Stomach (tissue), 4 donors: Measurements from ENCODE around the gene NECTIN4.

Experiments used
- POLR2A ChIP-seq, 4 donors: fragments of 450-650 bp; IDR thresholded peaks; one replicate each; pipeline ENCODE4 v1.6.1; 2016; ENCODE audit warnings: antibody characterized with exemption in 4 of 4, control low read depth in 2 of 4, mild to moderate bottlenecking in 1 of 4, moderate library complexity in 1 of 4
- POLR2AphosphoS5 ChIP-seq, 3 donors: sonication (generic); formaldehyde crosslinking; IDR thresholded peaks; one replicate each; pipeline ENCODE4 v1.6.1; 2016; ENCODE audit warnings: antibody characterized with exemption in 3 of 3
- TF ChIP-seq, protein P1 (sequence below), 7 experiments: fragments of 450-650 bp in 4 of 7; fragments of 200-600 bp in 3 of 7; sonication (generic) in 3 of 7; IDR thresholded peaks; one replicate each; pipeline ENCODE4 v1.5.1; 2016 to 2019; ENCODE audit warnings: antibody characterized with exemption in 7 of 7, control low read depth in 2 of 7, mild to moderate bottlenecking in 1 of 7

DNA sequence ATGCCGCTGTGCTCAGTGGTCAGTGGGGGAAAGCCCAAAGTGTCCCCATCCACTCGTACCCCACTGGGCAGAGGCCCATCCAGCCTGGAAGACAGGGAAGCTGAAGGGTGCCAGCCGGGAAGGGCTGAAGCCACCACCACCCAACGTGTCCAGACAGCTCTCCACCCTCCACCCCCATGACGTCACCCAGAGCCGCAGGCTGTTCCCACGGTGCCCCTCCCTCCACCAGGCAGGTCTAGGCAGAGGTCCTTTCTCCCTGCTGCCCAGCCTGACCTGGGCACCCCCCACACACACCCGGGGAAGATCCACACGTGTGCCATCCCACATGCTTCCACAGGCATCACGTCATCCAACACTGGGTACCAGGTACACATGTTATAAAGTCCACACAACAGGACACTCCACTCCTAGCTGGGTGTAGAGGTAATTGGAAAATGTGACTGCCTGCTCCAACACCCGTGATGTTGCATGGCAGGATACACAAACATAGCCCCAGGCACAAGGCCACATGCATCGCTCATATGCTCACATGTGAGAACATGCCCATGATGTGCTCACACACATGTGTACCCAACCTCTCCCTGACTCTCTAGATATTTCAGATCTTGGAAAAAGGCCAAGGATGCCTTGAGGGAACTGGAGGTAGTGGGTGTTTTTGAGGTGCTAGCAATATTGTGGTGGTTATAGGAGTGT is 14.5 kb downstream of the NECTIN4 start:
- TF ChIP-seq, protein P1, sequence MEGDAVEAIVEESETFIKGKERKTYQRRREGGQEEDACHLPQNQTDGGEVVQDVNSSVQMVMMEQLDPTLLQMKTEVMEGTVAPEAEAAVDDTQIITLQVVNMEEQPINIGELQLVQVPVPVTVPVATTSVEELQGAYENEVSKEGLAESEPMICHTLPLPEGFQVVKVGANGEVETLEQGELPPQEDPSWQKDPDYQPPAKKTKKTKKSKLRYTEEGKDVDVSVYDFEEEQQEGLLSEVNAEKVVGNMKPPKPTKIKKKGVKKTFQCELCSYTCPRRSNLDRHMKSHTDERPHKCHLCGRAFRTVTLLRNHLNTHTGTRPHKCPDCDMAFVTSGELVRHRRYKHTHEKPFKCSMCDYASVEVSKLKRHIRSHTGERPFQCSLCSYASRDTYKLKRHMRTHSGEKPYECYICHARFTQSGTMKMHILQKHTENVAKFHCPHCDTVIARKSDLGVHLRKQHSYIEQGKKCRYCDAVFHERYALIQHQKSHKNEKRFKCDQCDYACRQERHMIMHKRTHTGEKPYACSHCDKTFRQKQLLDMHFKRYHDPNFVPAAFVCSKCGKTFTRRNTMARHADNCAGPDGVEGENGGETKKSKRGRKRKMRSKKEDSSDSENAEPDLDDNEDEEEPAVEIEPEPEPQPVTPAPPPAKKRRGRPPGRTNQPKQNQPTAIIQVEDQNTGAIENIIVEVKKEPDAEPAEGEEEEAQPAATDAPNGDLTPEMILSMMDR (IDR thresholded peaks at IDR 0.05), result no peak
- no peak for TF ChIP-seq POLR2AphosphoS5 (IDR thresholded peaks at IDR 0.05)
- no peak for TF ChIP-seq POLR2A (IDR thresholded peaks at IDR 0.05)
